IPS-18c (cell line): ENCODE data around the gene DIP2C.

Source experiments
- H3K4me3 ChIP-seq: 2 replicates; pipeline ENCODE4 v1.7.0; 2013; ENCODE audit warnings: low read depth, mild to moderate bottlenecking, low read length, moderate library complexity; ENCODE audit not compliant: insufficient read depth
- H3K9me3 ChIP-seq: one replicate; pipeline ENCODE4 v1.6.1; 2013; ENCODE audit warnings: mild to moderate bottlenecking, low read length, moderate library complexity; ENCODE audit not compliant: control insufficient read depth, insufficient read depth

The DIP2C gene

GRCh38 chr10:289581-289980 is 399.9 kb downstream of the DIP2C start:
- H3K9me3 ChIP-seq, result no peaks in the 10 kb centered on the region
- no peak overlapping the region for H3K4me3 ChIP-seq

DNA sequence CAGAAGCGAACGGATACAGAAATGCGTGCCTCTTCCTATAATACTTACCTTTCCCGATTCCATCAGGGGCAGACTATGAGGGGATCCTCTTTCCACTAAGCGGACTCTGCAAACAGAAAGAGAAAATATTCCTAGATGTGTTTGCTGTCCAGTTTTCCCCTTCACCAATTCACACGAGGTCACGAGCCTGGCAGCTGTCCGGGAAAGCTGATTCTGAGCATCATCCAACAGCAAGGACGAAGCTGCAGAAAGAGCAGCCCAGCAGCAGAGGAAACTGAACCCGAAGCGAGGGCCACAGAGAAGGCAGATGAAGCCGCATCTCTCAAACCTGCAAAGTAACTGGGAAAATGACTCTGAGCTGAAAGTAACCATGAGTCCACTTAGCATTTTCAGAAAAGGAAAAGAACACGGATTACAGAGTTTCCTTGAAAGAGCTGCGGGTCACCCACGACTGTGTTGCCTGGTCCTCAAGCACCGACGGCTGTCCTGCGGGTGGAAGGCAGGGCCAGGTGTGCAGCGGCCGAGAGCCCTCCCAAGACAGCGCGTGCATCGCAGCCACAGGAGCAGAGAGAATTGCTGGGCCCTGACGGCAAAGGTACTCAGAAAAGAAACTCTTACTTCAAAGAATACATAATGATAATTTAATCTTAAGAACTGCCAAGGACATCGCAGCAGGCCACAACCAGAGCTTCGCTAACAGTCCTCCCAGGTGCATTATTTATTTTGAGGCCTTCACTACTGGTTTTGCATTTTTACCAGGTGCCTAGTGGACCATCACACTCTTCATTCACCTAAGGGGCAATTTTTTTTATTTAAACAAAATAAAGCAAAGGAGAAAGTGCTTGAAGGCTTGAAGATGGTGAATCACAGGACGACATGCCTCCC is 400.9 kb downstream of the DIP2C start:
- Histone ChIP-seq H3K4me3 (no peak overlapping the region), H3K9me3 (no peaks in the 10 kb centered on the region)

DNA sequence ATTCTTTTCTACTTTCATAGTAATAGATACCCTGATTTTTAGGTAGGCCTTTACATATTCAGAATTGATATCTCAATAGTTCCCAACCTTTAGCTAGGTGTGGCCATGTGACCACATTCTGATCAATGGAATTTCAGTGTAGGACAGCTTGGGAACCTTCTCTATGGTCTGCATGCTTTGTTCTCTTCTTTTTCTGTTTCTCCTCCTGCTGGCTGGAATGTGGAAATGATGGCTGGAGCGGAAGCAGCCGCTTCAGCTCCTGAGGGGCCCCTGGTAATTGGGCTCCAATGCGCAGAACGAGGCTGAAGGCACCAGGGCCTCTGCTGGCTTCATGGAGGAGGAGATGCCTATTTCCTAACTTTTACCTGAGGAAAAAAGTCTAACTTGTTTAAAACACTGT is 401.7 kb downstream of the DIP2C start:
- Histone ChIP-seq H3K4me3 (no peak overlapping the region), H3K9me3 (no peaks in the 10 kb centered on the region)

GRCh38 chr10:287026-287709 is 402.3 kb downstream of the DIP2C start:
- Histone ChIP-seq H3K4me3 (no peak overlapping the region), H3K9me3 (no peaks in the 10 kb centered on the region)

- H3K4me3 ChIP-seq, result no peak overlapping the region
- H3K9me3 ChIP-seq, result no peaks in the 10 kb centered on the region
Observed at GRCh38 chr10:285216-285615, 404.3 kb downstream of the DIP2C start.

DNA sequence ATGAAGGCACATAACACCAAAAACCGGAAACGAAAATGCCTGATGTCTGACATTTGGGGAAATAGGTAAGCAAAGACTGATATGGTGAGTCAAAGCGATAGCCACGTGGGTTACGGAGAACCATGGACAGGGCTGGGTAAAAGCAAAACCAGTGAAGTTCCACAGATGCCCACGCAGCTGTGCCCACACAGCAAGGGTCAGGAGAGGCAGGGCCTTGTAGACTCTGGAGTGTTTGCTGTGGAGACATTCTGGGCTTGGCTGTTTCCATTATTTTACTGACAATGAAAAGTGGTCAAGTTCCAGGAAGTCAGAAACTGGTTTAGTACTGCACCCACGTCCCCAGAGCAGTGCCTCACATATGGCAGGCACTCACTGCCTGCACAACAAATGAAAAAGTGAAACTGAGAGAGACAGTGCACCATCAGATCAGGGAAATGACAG is 405.5 kb downstream of the DIP2C start:
- Histone ChIP-seq H3K9me3 (no peaks in the 10 kb centered on the region), H3K4me3 (no peak overlapping the region)

- H3K4me3 ChIP-seq, result no peak overlapping the region
- no peaks in the 10 kb centered on the region for H3K9me3 ChIP-seq
Observed at GRCh38 chr10:283140-283479, 406.4 kb downstream of the DIP2C start.

DNA sequence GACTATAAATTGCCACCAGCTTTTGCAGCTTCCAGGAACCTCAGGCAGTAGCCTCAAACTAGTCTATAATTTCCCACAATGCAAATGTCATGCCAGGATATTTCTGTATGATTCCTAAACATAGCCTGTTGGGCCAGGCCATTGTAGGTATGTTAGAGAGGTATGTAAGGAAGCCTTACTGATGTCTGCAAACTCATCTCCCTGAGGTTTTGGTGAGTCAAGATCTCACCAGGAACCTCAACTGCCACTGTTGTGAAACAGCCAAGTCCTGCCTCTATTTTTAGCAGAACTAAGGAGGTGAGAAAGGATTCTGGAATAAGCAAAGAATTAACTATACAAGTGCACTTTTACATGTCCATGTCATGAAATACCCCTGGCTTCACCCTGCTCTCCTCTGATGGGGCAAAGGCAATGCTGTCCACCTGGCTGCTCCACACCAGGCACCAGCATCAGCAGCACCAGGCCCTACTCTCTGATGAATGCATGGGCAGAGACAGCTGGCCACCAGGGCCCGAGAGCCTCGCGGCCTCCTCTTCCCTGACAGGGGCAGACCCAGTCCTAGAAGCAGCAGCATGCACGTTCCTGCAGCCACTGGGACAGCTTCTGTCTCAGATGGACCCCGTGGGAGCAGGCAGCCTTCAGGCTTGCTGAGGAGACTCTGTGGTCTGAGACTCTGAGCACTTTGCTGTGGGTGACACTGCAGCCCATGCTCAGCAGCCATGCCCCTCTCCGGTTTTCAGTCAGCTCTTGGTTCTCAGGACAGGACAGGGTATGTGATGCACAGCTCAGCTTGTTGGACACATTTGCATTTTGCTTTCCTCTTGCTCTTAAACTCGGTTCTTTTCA is 407.0 kb downstream of the DIP2C start:
- Histone ChIP-seq H3K4me3 (no peak overlapping the region), H3K9me3 (no peaks in the 10 kb centered on the region)

GRCh38 chr10:279655-280054 is 409.8 kb downstream of the DIP2C start:
- H3K9me3 ChIP-seq, result no peaks in the 10 kb centered on the region
- H3K4me3 ChIP-seq, result no peak overlapping the region

- no peaks in the 10 kb centered on the region for H3K9me3 ChIP-seq
- no peak overlapping the region for H3K4me3 ChIP-seq
Observed at GRCh38 chr10:279232-279631, 410.2 kb downstream of the DIP2C start.

- H3K4me3 ChIP-seq, result no peak overlapping the region
- H3K9me3 ChIP-seq, result no peaks in the 10 kb centered on the region
Observed at GRCh38 chr10:278707-279106, 410.8 kb downstream of the DIP2C start.

DNA sequence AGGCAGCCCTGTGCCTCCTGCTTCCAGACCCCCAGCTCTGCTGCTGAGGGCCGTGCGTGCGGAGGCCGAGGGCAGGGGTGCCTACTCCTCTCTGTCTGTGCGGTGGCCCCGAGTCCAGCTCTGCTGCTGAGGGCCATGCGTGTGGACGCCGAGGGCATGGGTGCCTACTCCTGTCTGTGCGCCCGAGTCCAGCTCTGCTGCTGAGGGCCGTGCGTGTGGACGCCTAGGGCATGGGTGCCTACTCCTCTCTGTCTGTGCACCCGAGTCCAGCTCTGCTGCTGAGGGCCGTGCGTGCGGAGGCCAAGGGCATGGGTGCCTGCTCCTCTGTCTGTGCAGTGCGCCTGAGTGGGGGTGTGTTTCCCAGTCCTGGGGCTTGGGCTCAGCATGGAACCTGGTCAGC is 411.5 kb downstream of the DIP2C start:
- Histone ChIP-seq H3K4me3 (no peak overlapping the region), H3K9me3 (no peaks in the 10 kb centered on the region)

- Histone ChIP-seq H3K4me3 (no peak overlapping the region), H3K9me3 (no peaks in the 10 kb centered on the region)
Observed at GRCh38 chr10:275680-276079, 413.8 kb downstream of the DIP2C start.

GRCh38 chr10:274866-275265 is 414.6 kb downstream of the DIP2C start:
- Histone ChIP-seq H3K9me3 (no peaks in the 10 kb centered on the region), H3K4me3 (no peak overlapping the region)

- no peak overlapping the region for H3K4me3 ChIP-seq
- H3K9me3 ChIP-seq, result no peaks in the 10 kb centered on the region
Observed at GRCh38 chr10:273088-273487, 416.4 kb downstream of the DIP2C start.

GRCh38 chr10:271722-272121 is 417.7 kb downstream of the DIP2C start:
- no peaks in the 10 kb centered on the region for H3K9me3 ChIP-seq
- no peak overlapping the region for H3K4me3 ChIP-seq

- Histone ChIP-seq H3K4me3 (no peak overlapping the region), H3K9me3 (no peaks in the 10 kb centered on the region)
Observed at GRCh38 chr10:271201-271600, 418.3 kb downstream of the DIP2C start.
